Cardiac septum (tissue), 1 donor: Measurements from ENCODE around the gene PNPO. TPM values are rescaled to one million over a fixed set of nuclear protein-coding genes. Genes with fewer than 3 reads are reported as not detected.
A peak's percentile ranks its signal among the peaks of the same experiment; 100 is the strongest.

Experiments
- DNase-seq: peaks from one replicate; pipeline ENCODE4 v3.0.0-alpha.2; 2020; ENCODE audit warnings: low spot score
- intact Hi-C: fragments of 100-400 bp; cut with DNase I; formaldehyde crosslinking; loops from one replicate; pipeline ENCODE4 v1.14.0; 2022
- total RNA-seq: library from RNA; stranded (reverse); fragmentation: NEBNext Ultra II Directional; extraction: Animal tissue kit (Norgen Biotek cat#: 25700); gene quantifications from one replicate; pipeline ENCODE4 v1.2.1, GENCODE V29; 2021
- donor health status: DM: no; HTN: no; CAD: no.

PNPO gene
- total RNA-seq, 1 donor from 2014 or later: 21.3 TPM

- DNase-seq: no peak
- intact Hi-C loops: no loop called here
Observed at GRCh38 chr17:47946516-47946915, 5.1 kb downstream of the PNPO start.

- intact Hi-C loops: no loop called here
- DNase-seq: no peak
Observed at GRCh38 chr17:47946929-47947397, 5.6 kb downstream of the PNPO start.

- intact Hi-C loops: loop anchor here (2.0 kb wide), 3 partner anchors 22 to 106 kb away; partner anchors contain the start of gene CDK5RAP3
- DNase-seq: no peak
Observed at GRCh38 chr17:47948706-47949196, 7.4 kb downstream of the PNPO start.

GRCh38 chr17:47949197-47949759 is 7.9 kb downstream of the PNPO start:
- peak; percentile 95 for DNase-seq
- intact Hi-C loops: loop anchor here (2.0 kb wide), 3 partner anchors 22 to 106 kb away; partner anchors contain the start of gene CDK5RAP3

- DNase-seq: no peak
- intact Hi-C loops: loop anchor here (2.0 kb wide), 3 partner anchors 21 to 107 kb away; partner anchors contain the start of gene CDK5RAP3
Observed at GRCh38 chr17:47949946-47950345, 8.6 kb downstream of the PNPO start.

GRCh38 chr17:47950448-47950847 is 9.1 kb downstream of the PNPO start:
- intact Hi-C loops: no loop called here
- DNase-seq: no peak

- intact Hi-C loops: no loop called here
- no peak for DNase-seq
Observed at GRCh38 chr17:47952171-47953021, 11.0 kb downstream of the PNPO start.

GRCh38 chr17:47953909-47954308 is 12.5 kb downstream of the PNPO start:
- intact Hi-C loops: no loop called here

GRCh38 chr17:47955497-47956461 is 14.4 kb downstream of the PNPO start:
- no peak for DNase-seq
- intact Hi-C loops: no loop called here

More at GRCh38 chr17:47953909-47954308, 12.5 kb downstream of the PNPO start:
- DNase-seq: no peak

- no peak for DNase-seq
- intact Hi-C loops: no loop called here
Observed at GRCh38 chr17:47956791-47957590, 15.6 kb downstream of the PNPO start.

GRCh38 chr17:47957591-47958490 is 16.5 kb downstream of the PNPO start, which contains the start of gene PRR15L:
Gene PRR15L (minus strand): TSS chr17:47957883. CDS start chr17:47953234, 4,649 bp downstream.
- intact Hi-C loops: no loop called here
- DNase-seq: no peak

GRCh38 chr17:47959825-47960655 is 18.7 kb downstream of the PNPO start:
- DNase-seq: no peak
- intact Hi-C loops: no loop called here

GRCh38 chr17:47961406-47961805 is 20.0 kb downstream of the PNPO start:
- intact Hi-C loops: no loop called here
- no peak for DNase-seq

- intact Hi-C loops: no loop called here
- DNase-seq: no peak
Observed at GRCh38 chr17:47962901-47963300, 21.5 kb downstream of the PNPO start.

GRCh38 chr17:47964856-47965255 is 23.5 kb downstream of the PNPO start:
- intact Hi-C loops: no loop called here
- no peak for DNase-seq

- intact Hi-C loops: no loop called here
- DNase-seq: no peak
Observed at GRCh38 chr17:47966079-47966519, 24.7 kb downstream of the PNPO start.
